GM12872 (cell line): ENCODE data around the gene COL6A1.

Source experiments
- TF ChIP-seq, protein P1 (sequence below): IDR thresholded peaks from 3 replicates; pipeline ENCODE4 v1.5.1; 2011; ENCODE audit warnings: low read depth, mild to moderate bottlenecking, low read length, moderate library complexity; ENCODE audit not compliant: insufficient read depth

The COL6A1 gene

DNA sequence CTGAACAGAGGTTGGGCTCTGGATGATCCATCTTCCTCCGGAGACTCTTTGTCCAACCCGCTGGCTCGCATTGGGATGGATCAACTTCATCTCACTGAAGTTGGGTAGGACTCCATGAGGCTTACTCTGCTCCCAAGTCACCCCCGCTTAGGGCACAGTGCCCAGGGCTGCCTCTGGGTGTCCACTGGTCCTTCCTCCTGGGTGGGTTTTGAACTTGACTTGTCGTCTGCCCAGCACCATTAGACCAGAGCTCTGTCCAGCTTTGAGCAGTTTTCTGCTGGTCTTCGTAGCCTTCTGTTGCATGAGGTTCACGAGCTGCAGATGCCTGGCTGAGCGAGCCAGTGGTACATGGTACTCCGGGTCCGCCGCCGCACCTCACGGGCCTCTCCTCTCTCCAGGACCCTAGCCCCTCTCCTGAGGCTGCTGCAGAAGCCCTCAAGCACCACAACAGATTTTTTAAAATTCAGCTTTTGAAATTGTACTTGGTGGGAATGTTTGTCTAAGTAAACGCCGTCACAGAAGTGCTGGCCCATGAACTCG lies 33.8 kb upstream of the COL6A1 start:
- TF ChIP-seq, protein P1, sequence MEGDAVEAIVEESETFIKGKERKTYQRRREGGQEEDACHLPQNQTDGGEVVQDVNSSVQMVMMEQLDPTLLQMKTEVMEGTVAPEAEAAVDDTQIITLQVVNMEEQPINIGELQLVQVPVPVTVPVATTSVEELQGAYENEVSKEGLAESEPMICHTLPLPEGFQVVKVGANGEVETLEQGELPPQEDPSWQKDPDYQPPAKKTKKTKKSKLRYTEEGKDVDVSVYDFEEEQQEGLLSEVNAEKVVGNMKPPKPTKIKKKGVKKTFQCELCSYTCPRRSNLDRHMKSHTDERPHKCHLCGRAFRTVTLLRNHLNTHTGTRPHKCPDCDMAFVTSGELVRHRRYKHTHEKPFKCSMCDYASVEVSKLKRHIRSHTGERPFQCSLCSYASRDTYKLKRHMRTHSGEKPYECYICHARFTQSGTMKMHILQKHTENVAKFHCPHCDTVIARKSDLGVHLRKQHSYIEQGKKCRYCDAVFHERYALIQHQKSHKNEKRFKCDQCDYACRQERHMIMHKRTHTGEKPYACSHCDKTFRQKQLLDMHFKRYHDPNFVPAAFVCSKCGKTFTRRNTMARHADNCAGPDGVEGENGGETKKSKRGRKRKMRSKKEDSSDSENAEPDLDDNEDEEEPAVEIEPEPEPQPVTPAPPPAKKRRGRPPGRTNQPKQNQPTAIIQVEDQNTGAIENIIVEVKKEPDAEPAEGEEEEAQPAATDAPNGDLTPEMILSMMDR, result no peak

DNA sequence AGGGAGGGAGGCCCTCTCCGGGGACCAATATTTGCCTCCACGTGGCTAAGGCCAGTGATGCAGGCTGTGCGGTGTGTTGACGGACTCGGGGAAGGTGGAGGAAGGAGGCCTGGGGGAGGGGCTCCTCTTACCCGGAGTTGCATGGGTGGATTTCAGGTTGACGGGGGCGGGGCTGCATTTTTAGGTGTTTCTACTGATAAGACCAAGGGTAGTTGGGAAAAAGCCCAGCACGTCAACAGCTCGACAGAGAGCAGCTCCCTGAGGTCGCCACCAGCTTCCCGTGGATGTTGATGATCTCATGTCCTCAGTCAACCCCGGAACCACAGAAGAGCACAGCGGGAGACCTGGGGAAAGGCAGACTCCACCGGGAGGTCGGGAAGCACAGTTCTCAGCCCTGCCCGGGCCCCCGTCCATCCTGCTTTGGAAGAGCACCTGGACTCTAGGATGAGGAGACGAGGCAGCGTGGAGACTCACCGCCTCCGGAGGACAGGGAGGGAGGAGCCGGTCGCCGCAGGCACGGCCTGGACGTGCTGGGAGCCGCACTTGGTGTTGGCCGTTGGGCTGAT lies 32.9 kb upstream of the COL6A1 start:
- TF ChIP-seq, protein P1, result no peak

DNA sequence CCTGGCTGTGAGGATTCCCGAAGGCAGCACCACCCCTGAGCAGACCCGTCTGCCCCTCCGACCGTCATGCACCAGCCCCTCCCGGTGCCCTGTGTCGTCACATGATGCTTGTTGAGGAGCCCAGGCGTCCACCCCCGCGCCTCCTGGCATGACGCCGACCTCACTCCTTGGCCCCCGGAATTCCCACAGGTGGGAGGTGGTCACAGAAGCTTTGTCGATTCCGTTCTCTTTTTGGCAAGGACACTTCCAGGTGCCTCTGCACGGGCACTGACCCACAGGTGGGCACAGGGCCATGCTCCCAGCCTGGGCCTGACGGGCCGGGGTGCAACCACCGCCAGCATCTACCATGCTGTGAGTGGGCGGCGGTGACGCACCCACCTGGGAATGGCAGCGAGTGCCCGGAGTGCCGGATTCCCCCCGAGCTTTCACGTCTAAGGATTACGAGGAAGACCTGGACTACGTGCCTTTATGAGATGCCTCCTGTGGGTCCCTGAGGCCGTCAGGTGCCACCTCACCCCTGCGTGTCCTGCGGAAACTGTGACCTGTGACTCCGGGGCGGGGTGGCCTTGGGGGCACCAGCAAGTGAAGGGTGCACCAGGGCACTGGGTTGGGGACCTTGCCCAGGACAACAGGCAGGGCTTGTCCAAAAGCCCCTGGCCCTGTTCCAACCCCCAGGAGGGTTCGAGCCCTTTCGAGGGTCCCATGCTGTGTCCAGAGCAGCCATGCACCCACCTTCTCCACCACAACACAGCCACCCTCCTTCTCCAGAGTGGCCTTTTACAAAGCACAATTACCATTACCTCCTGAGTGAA lies 31.4 kb upstream of the COL6A1 start:
- TF ChIP-seq, protein P1, result no peak

DNA sequence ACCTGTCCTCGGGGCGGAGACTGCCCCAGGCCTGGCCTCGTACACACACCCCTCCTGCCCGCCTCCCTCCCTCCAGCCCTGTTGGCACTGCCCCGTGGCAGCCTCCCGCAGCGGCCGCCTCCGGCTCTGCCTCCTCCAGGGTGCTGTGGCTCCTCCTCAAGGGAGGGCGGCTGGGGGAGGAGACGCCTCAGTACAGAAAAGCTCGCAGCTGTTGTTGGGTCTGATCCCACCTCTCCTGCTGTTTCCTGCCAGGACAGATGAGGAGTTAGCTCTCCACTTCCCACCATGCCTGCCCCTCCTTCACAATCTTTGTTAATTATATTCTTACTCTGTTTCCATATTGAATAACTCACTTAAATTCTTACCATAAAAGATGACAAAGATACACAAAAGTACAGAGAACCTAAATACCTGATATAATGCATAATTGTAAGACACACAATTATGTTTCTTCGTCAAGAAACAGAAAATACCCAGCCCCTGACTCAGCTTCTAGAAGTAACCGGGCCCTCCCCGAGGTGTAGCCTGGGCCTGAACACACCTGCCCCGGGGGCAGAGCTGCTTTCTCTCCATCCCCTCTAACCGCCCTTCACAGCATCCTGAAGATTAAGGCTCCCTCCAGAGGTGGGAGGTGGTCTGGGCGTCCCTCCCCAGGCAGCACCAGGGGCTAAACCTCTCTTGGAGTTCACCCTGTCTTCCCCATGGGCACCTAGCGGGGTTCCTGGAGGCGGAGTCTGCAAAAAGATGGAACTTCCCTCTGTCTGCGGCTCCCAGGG lies 30.6 kb upstream of the COL6A1 start:
- TF ChIP-seq, protein P1, result no peak

DNA sequence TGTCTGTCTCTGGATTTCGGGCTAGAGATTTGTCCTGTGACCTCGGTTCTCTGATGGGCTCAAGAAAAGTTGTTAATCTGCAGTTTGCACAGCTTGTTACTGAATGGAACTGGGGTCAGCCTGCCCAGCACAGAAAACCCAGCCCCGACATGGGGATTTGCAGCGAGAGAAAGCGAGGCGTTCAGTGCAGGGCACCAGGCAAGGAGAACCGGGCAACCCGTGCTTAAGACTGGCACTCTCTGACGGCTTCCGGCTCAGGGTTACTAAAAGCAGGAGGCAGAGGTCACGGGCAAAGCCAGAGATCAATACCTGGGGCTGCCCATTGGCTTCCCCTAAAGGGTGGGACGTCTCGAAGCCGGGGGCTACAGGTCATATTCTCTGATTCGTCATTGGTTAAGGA lies 29.9 kb upstream of the COL6A1 start:
- TF ChIP-seq, protein P1, result no peak

DNA sequence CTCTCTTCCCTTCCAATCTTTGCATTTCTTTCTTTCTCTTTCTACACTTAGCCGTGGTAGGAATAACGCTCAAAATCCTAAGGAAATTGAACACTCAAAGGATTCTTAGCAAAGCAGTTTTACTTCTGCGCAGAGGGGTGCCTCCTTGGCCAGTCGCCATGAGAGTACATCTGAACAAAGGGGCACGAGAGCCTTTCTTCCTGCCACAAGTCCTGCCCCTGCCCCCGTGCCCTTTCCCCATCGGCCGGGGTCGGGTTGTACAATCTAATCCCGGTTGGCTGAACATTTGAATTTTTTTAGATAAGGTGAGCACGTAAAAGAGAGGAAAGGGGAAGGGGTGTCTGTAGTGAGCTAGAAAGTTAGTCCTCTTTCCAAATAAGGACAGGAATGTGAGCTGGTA lies 28.6 kb upstream of the COL6A1 start:
- TF ChIP-seq, protein P1, result no peak

DNA sequence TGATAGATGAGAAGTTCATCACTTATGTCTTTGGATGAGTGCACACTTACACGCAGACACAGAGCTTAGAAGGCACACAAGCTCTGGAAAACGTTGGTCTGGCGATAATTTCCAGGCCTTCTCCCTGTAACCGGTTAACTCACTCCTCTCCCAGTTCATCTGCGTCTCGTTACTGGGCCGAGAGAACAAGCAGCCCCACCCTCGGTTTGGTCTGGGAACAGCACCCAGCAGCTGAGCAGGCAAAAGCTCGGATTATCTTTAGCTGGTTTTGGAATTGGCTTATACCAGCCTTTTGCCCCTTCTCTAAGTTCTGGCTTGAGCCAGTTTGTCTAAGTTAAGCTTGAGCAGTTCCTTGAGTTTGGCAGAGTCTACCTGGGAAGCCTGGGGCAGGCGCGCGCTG lies 27.3 kb upstream of the COL6A1 start:
- TF ChIP-seq, protein P1, result no peak
